Measurements from ENCODE around the gene SEMA3C. TPM values are rescaled to one million over a fixed set of nuclear protein-coding genes. Genes with fewer than 3 reads are reported as not detected.

Gene SEMA3C
- total RNA-seq, 1 experiment from 2014 or later: 232 TPM

- H3K27ac ChIP-seq (ENCODE audit: low read length): peak overlapping the region; percentile 76
- ATAC-seq (peak; percentile 53), DNase-seq (ENCODE audit: low read depth, low spot score) (no peak)
- in situ Hi-C loops (cut with HindIII; ENCODE audit: low pct_unique_long_range_greater_than_20kb, low sequenced_read_pairs) (no loop called here), intact Hi-C loops (cut with micrococcal nuclease; ENCODE audit: unreplicated experiment) (no loop called here)
- H3K36me3 ChIP-seq (ENCODE audit: control insufficient read depth, insufficient read depth, low read length): peaks cover 5% of the 10 kb centered on the region; the same call in 1 of the 2 replicates
- TSS peak; percentile 2 for BruUV-seq (replicated peaks)
- H3K4me1 ChIP-seq (ENCODE audit: control insufficient read depth, insufficient read depth, low read length): peaks cover 70% of the 10 kb centered on the region
- no peaks in the 10 kb centered on the region for H3K27me3 ChIP-seq (ENCODE audit: control insufficient read depth, insufficient read depth, low read length)
- ChIA-PET POLR2A (no interaction called here), CTCF (no interaction called here)
- TF ChIP-seq CTCF (IDR thresholded peaks at IDR 0.05) (no peak), REST (IDR thresholded peaks at IDR 0.05; ENCODE audit: insufficient read depth in 1 of 2, low read depth in 2 of 2, low read length in 1 of 2) (no peak), TCF7L2 (IDR thresholded peaks at IDR 0.05; ENCODE audit: low read depth, low read length) (no peak), POLR2AphosphoS5 (IDR thresholded peaks at IDR 0.05; ENCODE audit: low read depth, low read length) (no peak; the same call in 1 of the 2 replicates), SIN3A (IDR thresholded peaks at IDR 0.05; ENCODE audit: borderline replicate concordance, insufficient read depth, low read depth, low read length) (no peak)
- H3K4me3 ChIP-seq (ENCODE audit: low read depth in 2 of 2, low read length in 2 of 2): no peak overlapping the region
- no peaks in the 10 kb centered on the region for H3K9me3 ChIP-seq (ENCODE audit: control insufficient read depth, insufficient read depth, low read depth, low read length)
These were observed 18.0 kb downstream of the SEMA3C start for GRCh38 chr7:80900583-80901576.

GRCh38 chr7:80896906-80897598, 21.8 kb downstream of the SEMA3C start:
- POLR2A ChIA-PET: no interaction called here
- Histone ChIP-seq H3K36me3 (ENCODE audit: control insufficient read depth, insufficient read depth, low read length) (peaks cover 11% of the 10 kb centered on the region; the same call in 1 of the 2 replicates), H3K4me3 (ENCODE audit: low read depth in 2 of 2, low read length in 2 of 2) (no peak overlapping the region), H3K27ac (ENCODE audit: low read length) (peak overlapping the region; percentile 84), H3K4me1 (ENCODE audit: control insufficient read depth, insufficient read depth, low read length) (peaks cover 77% of the 10 kb centered on the region), H3K27me3 (ENCODE audit: control insufficient read depth, insufficient read depth, low read length) (no peaks in the 10 kb centered on the region), H3K9me3 (ENCODE audit: control insufficient read depth, insufficient read depth, low read depth, low read length) (no peaks in the 10 kb centered on the region)
- TF ChIP-seq POLR2AphosphoS5 (IDR thresholded peaks at IDR 0.05; ENCODE audit: low read depth, low read length): no peak
- no peak for TF ChIP-seq TCF7L2 (IDR thresholded peaks at IDR 0.05; ENCODE audit: low read depth, low read length)
- CTCF ChIA-PET: no interaction called here
- intact Hi-C loops (cut with micrococcal nuclease; ENCODE audit: unreplicated experiment): no loop called here
- in situ Hi-C loops (cut with HindIII; ENCODE audit: low pct_unique_long_range_greater_than_20kb, low sequenced_read_pairs): no loop called here
- no TSS peak for BruUV-seq (replicated peaks)
- DNase-seq (ENCODE audit: low read depth, low spot score) (no peak), ATAC-seq (no peak)

Data from Panc1 (cell line).